ENCODE data around the gene CCDC127. TPM values are rescaled to one million over a fixed set of nuclear protein-coding genes. Genes with fewer than 3 reads are reported as not detected.

CCDC127 gene
- total and polyA plus RNA-seq, 2 donors (not counting 1 experiment from before 2014, with no cell fraction given) = 1.4 to 8.7 TPM

DNA sequence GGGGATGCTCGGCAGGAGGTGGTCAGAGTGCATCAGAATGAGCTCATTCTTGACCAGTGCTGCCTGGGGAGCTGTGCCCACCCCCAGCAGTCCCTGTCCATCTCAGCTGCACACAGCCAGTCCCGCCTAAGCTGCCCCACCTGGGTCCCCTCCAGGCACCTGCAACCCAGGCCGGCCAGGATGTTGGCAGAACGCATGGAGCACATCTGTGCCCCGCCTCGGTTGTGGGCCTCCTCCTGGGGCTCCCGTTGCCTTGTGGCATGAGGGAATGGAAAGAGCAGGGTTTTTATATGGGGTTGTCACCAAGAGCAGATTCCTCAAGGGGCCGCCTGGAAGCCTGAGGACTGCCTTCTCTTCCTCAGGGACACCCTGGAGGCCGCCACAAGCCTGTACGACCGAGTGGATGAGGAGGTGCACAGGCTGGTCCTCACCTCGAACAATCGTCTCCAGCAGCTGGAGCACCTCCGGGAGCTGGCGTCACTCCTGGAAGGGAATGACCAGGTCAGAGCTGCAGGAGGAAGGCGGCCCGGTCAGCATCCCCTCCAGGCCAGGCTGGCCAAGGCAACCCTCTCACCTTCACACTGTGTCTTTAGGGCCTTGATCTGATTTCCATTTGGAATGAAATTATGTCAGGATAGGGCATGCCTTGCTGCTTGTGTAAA lies 61.4 kb downstream of the CCDC127 start:
- Histone ChIP-seq H3K36me3 (replicated peaks in 1 of 2; ENCODE audit: control extremely low read depth in 1 of 2, control insufficient read depth in 1 of 2, extremely low read depth in 1 of 2, insufficient read depth in 2 of 2, low read length in 1 of 2) (no peaks in the 10 kb centered on the region), H3K27ac (ENCODE audit: low read length in 2 of 2) (no peak overlapping the region), H4K20me1 (ENCODE audit: control insufficient read depth, insufficient read depth, low read length, poor library complexity, severe bottlenecking) (no peaks in the 10 kb centered on the region), H3K9ac (ENCODE audit: low read length) (no peak overlapping the region), H3K79me2 (ENCODE audit: control insufficient read depth, insufficient read depth, low read length) (no peaks in the 10 kb centered on the region), H3K4me1 (ENCODE audit: control insufficient read depth in 2 of 2, insufficient read depth in 2 of 2, low read length in 2 of 2) (no peaks in the 10 kb centered on the region), H3K4me3 (ENCODE audit: control extremely low read depth in 1 of 5, extremely low read depth in 1 of 5, insufficient read depth in 1 of 5, low read depth in 2 of 5, low read length in 4 of 5) (no peak overlapping the region), H3K27me3 (replicated peaks in 1 of 4; ENCODE audit: control extremely low read depth in 1 of 4, control insufficient read depth in 3 of 4, insufficient read depth in 4 of 4, low read length in 3 of 4) (no peaks in the 10 kb centered on the region), H3K9me3 (ENCODE audit: control extremely low read depth in 1 of 3, control insufficient read depth in 2 of 3, insufficient read depth in 1 of 3, low read length in 2 of 3) (no peaks in the 10 kb centered on the region), H3K4me2 (replicated peaks; ENCODE audit: low read depth, low read length, poor library complexity, severe bottlenecking) (no peak overlapping the region), H2AFZ (ENCODE audit: insufficient read depth, low read depth, low read length, poor library complexity, severe bottlenecking) (no peak overlapping the region)
- WGBS (ENCODE audit: insufficient coverage) = 88% methylated on average over 14 of the region's 17 CpGs
- ATAC-seq (ENCODE audit: low read depth) (no peak), DNase-seq (no peak)
- intact Hi-C loops (cut with micrococcal nuclease) = no loop called here
- CTCF ChIA-PET = no interaction called here
- Mint-ChIP-seq H3K27me3 (peaks cover 18% of the 10 kb centered on the region), H3K27ac (no peak overlapping the region), H3K9me3 (ENCODE audit: insufficient read depth) (no peaks in the 10 kb centered on the region), H3K4me3 (no peak overlapping the region), H3K4me1 (no peaks in the 10 kb centered on the region)
- no peak for TF ChIP-seq EZH2 (IDR thresholded peaks at IDR 0.05; ENCODE audit: borderline replicate concordance, insufficient read depth, low read depth, low read length, poor library complexity, severe bottlenecking)
- TF ChIP-seq, protein P1, sequence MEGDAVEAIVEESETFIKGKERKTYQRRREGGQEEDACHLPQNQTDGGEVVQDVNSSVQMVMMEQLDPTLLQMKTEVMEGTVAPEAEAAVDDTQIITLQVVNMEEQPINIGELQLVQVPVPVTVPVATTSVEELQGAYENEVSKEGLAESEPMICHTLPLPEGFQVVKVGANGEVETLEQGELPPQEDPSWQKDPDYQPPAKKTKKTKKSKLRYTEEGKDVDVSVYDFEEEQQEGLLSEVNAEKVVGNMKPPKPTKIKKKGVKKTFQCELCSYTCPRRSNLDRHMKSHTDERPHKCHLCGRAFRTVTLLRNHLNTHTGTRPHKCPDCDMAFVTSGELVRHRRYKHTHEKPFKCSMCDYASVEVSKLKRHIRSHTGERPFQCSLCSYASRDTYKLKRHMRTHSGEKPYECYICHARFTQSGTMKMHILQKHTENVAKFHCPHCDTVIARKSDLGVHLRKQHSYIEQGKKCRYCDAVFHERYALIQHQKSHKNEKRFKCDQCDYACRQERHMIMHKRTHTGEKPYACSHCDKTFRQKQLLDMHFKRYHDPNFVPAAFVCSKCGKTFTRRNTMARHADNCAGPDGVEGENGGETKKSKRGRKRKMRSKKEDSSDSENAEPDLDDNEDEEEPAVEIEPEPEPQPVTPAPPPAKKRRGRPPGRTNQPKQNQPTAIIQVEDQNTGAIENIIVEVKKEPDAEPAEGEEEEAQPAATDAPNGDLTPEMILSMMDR (IDR thresholded peaks at IDR 0.05) = no peak
- POLR2A ChIA-PET = no interaction called here

DNA sequence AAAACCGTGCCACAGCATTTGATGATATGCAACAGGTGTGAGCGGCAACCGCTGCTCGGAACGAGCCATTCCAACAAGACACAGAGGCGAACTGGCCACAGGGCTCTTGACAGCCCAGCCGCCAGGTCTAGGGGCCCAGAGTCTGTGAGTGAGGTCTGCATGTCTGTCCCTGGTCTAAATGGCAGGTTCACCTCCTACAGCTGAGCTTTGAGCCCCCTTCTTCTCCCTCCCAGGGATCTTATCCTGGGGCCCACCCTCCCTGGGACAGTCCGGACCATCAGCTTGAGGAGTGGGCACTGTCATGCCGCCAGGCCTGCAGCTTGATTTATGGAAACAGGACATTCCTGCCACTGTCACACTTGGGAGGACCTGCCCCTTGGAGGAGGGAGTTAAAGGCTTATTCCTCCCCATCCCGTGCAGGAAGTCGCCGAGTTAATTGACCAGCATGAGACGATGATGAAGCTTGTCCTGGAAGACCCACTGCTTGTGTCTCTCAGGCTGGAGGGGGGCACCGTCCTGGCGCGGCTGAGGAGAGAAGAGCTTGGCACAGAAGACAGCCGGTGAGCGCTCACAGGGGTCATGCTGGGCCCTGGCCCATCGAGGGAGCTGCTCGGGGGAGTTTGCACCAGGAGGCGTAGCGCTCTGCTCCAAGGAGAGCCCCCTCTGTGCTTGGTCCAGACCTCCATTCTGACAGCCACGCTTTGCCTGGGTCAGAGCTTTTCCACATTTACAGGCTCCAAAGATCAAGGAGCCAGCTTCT lies 62.1 kb downstream of the CCDC127 start:
- H2AFZ ChIP-seq (ENCODE audit: insufficient read depth, low read depth, low read length, poor library complexity, severe bottlenecking) = no peak overlapping the region
- H3K27me3 ChIP-seq (replicated peaks in 1 of 4; ENCODE audit: control extremely low read depth in 1 of 4, control insufficient read depth in 3 of 4, insufficient read depth in 4 of 4, low read length in 3 of 4) = no peaks in the 10 kb centered on the region
- Mint-ChIP-seq H3K4me3 (no peak overlapping the region), H3K27me3 (peaks cover 17% of the 10 kb centered on the region), H3K9me3 (ENCODE audit: insufficient read depth) (no peaks in the 10 kb centered on the region), H3K27ac (no peak overlapping the region), H3K4me1 (no peaks in the 10 kb centered on the region)
- H3K4me3 ChIP-seq (ENCODE audit: control extremely low read depth in 1 of 5, extremely low read depth in 1 of 5, insufficient read depth in 1 of 5, low read depth in 2 of 5, low read length in 4 of 5) = no peak overlapping the region
- no peak overlapping the region for H3K4me2 ChIP-seq (replicated peaks; ENCODE audit: low read depth, low read length, poor library complexity, severe bottlenecking)
- no peak for ATAC-seq (ENCODE audit: low read depth)
- no peak overlapping the region for H3K27ac ChIP-seq (ENCODE audit: low read length in 2 of 2)
- no peaks in the 10 kb centered on the region for H3K79me2 ChIP-seq (ENCODE audit: control insufficient read depth, insufficient read depth, low read length)
- intact Hi-C loops (cut with micrococcal nuclease) = no loop called here
- no peak overlapping the region for H3K9ac ChIP-seq (ENCODE audit: low read length)
- TF ChIP-seq, protein P1 (IDR thresholded peaks at IDR 0.05) = no peak
- no peak for TF ChIP-seq EZH2 (IDR thresholded peaks at IDR 0.05; ENCODE audit: borderline replicate concordance, insufficient read depth, low read depth, low read length, poor library complexity, severe bottlenecking)
- CTCF ChIA-PET = no interaction called here
- no peaks in the 10 kb centered on the region for H3K36me3 ChIP-seq (replicated peaks in 1 of 2; ENCODE audit: control extremely low read depth in 1 of 2, control insufficient read depth in 1 of 2, extremely low read depth in 1 of 2, insufficient read depth in 2 of 2, low read length in 1 of 2)
- H4K20me1 ChIP-seq (ENCODE audit: control insufficient read depth, insufficient read depth, low read length, poor library complexity, severe bottlenecking) = no peaks in the 10 kb centered on the region
- no peak for DNase-seq
- H3K9me3 ChIP-seq (ENCODE audit: control extremely low read depth in 1 of 3, control insufficient read depth in 2 of 3, insufficient read depth in 1 of 3, low read length in 2 of 3) = no peaks in the 10 kb centered on the region
- H3K4me1 ChIP-seq (ENCODE audit: control insufficient read depth in 2 of 2, insufficient read depth in 2 of 2, low read length in 2 of 2) = no peaks in the 10 kb centered on the region
- POLR2A ChIA-PET = no interaction called here
- 96% methylated on average over 21 of the region's 23 CpGs for WGBS (ENCODE audit: insufficient coverage)
